Stimulated activated naive CD8-positive, alpha-beta T cell treated with anti-CD3 and anti-CD28 coated beads, Interleukin-15, Interleukin-2, amounts not matched to agents 100 ng/mL and 50 ng/mL, for 24 hours (primary cell): Measurements from ENCODE around the gene SRPK3.
A peak's percentile ranks its signal among the peaks of the same experiment; 100 is the strongest.

Experiments
- H3K27ac Mint-ChIP-seq: one replicate; pipeline ENCODE4 v1.8.0; 2021; ENCODE audit warnings: mild to moderate bottlenecking, mixed read lengths
- H3K27me3 Mint-ChIP-seq: one replicate; pipeline ENCODE4 v1.8.0; 2021; ENCODE audit warnings: mixed read lengths
- H3K36me3 Mint-ChIP-seq: one replicate; pipeline ENCODE4 v1.8.0; 2021; ENCODE audit warnings: low read depth, mixed read lengths
- H3K4me1 Mint-ChIP-seq: one replicate; pipeline ENCODE4 v1.8.0; 2021; ENCODE audit warnings: low read depth, mixed read lengths
- H3K4me3 Mint-ChIP-seq: one replicate; pipeline ENCODE4 v1.8.0; 2021; ENCODE audit warnings: mild to moderate bottlenecking, mixed read lengths
- H3K9me3 Mint-ChIP-seq: one replicate; pipeline ENCODE4 v1.8.0; 2021; ENCODE audit warnings: mixed read lengths

SRPK3 gene

DNA sequence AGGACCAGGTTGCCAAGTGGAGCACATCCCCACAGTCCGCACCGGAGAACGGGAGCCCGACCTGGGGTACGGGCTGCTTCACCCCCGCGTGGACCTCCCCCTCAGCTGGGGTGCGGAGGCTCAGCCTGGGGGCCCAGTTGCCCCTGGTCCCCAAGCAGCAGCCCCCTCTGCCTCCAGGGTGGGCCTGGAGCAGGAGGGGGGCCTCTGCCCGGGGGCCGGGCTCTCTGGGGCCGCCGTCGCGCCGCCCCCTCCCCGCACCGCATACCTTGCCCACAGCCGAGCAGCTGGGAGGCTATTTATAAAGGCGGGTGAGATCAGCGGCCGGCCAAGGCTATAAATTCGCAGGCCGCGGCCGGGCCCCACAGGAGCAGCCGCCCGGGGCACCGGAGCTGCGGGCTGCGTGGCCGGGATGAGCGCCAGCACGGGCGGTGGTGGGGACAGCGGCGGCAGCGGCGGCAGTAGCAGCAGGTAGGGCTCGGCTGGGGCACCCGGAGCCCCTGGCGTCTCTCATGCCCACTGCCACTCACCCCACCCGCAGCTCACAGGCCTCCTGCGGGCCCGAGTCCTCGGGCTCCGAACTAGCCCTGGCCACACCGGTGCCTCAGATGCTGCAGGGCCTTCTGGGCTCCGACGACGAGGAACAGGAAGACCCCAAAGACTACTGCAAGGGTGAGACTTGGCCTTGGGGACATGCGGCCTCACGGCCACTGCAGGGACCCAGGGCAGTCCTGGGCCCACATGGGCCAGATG is at the start of gene SRPK3:
SRPK3 (plus strand) TSS at position 364 of the 750 bp plus-strand sequence; CDS start at position 410, 46 bp downstream.
- no peak within 1 kb of the TSS for H3K4me3 Mint-ChIP-seq
- no peaks in the 10 kb centered on the region for H3K27me3 Mint-ChIP-seq
- H3K36me3 Mint-ChIP-seq, result no peaks in the 10 kb centered on the region
- no peaks in the 10 kb centered on the region for H3K9me3 Mint-ChIP-seq
- no peak within 1 kb of the TSS for H3K27ac Mint-ChIP-seq
- peaks cover 5% of the 10 kb centered on the region for H3K4me1 Mint-ChIP-seq

GRCh38 chrX:153731117-153731844 is 49.6 kb upstream of the SRPK3 start:
- Mint-ChIP-seq H3K27ac (peak overlapping the region; percentile 63), H3K27me3 (no peaks in the 10 kb centered on the region), H3K36me3 (no peaks in the 10 kb centered on the region), H3K4me3 (no peak overlapping the region), H3K9me3 (no peaks in the 10 kb centered on the region), H3K4me1 (peaks cover 40% of the 10 kb centered on the region)

GRCh38 chrX:153731845-153732215 is 49.0 kb upstream of the SRPK3 start:
- H3K4me3 Mint-ChIP-seq, result no peak overlapping the region

GRCh38 chrX:153732401-153732800 is 48.4 kb upstream of the SRPK3 start:
- H3K4me3 Mint-ChIP-seq, result no peak overlapping the region
- H3K36me3 Mint-ChIP-seq, result no peaks in the 10 kb centered on the region
- H3K27ac Mint-ChIP-seq, result peak overlapping the region; percentile 40
- H3K27me3 Mint-ChIP-seq, result no peaks in the 10 kb centered on the region
- no peaks in the 10 kb centered on the region for H3K9me3 Mint-ChIP-seq
- H3K4me1 Mint-ChIP-seq, result peaks cover 32% of the 10 kb centered on the region

More at GRCh38 chrX:153731845-153732215, 49.0 kb upstream of the SRPK3 start:
- no peaks in the 10 kb centered on the region for H3K36me3 Mint-ChIP-seq
- no peaks in the 10 kb centered on the region for H3K9me3 Mint-ChIP-seq
- no peak overlapping the region for H3K27ac Mint-ChIP-seq
- H3K27me3 Mint-ChIP-seq, result no peaks in the 10 kb centered on the region
- peaks cover 38% of the 10 kb centered on the region for H3K4me1 Mint-ChIP-seq

DNA sequence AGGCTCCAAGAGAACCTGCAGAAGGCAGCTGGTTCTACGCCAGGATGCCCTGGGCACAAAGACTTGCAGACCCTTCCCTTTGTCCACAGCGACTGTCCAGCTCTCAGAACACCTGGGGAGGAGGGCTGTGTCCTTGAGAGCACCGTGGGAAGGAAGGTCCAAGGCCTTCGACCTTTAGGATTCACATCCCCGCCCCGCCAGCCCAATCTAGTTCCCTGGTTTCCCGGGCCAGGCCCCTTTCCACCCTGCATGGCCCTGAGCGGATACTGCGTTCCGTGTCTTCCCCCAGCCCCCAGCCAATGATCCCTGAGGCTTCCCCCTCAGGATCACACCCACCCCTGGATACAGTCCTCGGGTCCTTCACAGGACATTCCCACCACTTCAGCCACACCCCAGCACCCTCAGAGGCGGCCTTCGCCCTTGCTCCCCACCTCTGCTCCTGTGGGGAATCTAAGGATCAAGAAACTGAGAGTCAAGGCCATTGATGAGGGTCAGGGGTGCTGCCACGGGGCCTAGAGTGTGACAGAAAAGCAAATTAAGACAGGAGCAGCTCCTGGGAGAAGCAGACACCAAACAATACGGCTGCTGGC is 47.1 kb upstream of the SRPK3 start:
- H3K4me3 Mint-ChIP-seq, result no peak overlapping the region
- peaks cover 27% of the 10 kb centered on the region for H3K4me1 Mint-ChIP-seq
- H3K27me3 Mint-ChIP-seq, result no peaks in the 10 kb centered on the region
- no peaks in the 10 kb centered on the region for H3K36me3 Mint-ChIP-seq
- H3K9me3 Mint-ChIP-seq, result no peaks in the 10 kb centered on the region
- H3K27ac Mint-ChIP-seq, result no peak overlapping the region

DNA sequence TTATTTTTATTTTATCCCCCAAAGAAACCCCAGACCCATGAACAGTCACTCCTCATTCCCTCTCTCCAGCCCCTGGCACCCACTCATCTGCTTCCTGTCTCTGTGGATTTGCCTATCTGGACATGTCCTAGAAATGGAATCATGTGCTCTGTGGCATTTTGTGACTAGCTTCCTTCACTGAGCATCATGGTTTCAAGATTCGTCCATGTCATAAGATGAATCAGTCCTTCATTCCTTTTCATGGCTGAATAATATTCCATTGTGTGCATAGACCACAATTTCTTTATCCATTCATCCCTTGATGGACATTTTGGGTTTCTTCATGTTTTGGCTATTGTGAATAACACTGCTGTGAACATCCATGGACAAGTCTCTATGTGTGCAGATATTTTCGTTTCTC is 46.0 kb upstream of the SRPK3 start:
- no peaks in the 10 kb centered on the region for H3K9me3 Mint-ChIP-seq
- no peak overlapping the region for H3K27ac Mint-ChIP-seq
- H3K4me3 Mint-ChIP-seq, result no peak overlapping the region
- no peaks in the 10 kb centered on the region for H3K27me3 Mint-ChIP-seq
- peaks cover 27% of the 10 kb centered on the region for H3K4me1 Mint-ChIP-seq
- H3K36me3 Mint-ChIP-seq, result no peaks in the 10 kb centered on the region

GRCh38 chrX:153735274-153735673 is 45.6 kb upstream of the SRPK3 start:
- Mint-ChIP-seq H3K4me3 (no peak overlapping the region), H3K4me1 (peaks cover 30% of the 10 kb centered on the region), H3K27me3 (no peaks in the 10 kb centered on the region), H3K27ac (no peak overlapping the region), H3K9me3 (no peaks in the 10 kb centered on the region), H3K36me3 (no peaks in the 10 kb centered on the region)

GRCh38 chrX:153736071-153736820 is 44.6 kb upstream of the SRPK3 start:
- H3K27me3 Mint-ChIP-seq, result no peaks in the 10 kb centered on the region
- no peak overlapping the region for H3K4me3 Mint-ChIP-seq
- H3K9me3 Mint-ChIP-seq, result no peaks in the 10 kb centered on the region
- H3K27ac Mint-ChIP-seq, result no peak overlapping the region
- H3K36me3 Mint-ChIP-seq, result no peaks in the 10 kb centered on the region
- peaks cover 28% of the 10 kb centered on the region for H3K4me1 Mint-ChIP-seq

- no peaks in the 10 kb centered on the region for H3K27me3 Mint-ChIP-seq
- no peak overlapping the region for H3K4me3 Mint-ChIP-seq
- no peak overlapping the region for H3K27ac Mint-ChIP-seq
- peaks cover 21% of the 10 kb centered on the region for H3K4me1 Mint-ChIP-seq
- H3K36me3 Mint-ChIP-seq, result no peaks in the 10 kb centered on the region
- no peaks in the 10 kb centered on the region for H3K9me3 Mint-ChIP-seq
These were observed 43.9 kb upstream of the SRPK3 start for GRCh38 chrX:153736871-153737441.

- Mint-ChIP-seq H3K27me3 (no peaks in the 10 kb centered on the region), H3K27ac (no peak overlapping the region), H3K4me3 (no peak overlapping the region), H3K4me1 (peaks cover 18% of the 10 kb centered on the region), H3K36me3 (no peaks in the 10 kb centered on the region), H3K9me3 (no peaks in the 10 kb centered on the region)
These were observed 42.7 kb upstream of the SRPK3 start for GRCh38 chrX:153738056-153738605.

GRCh38 chrX:153739754-153740486 is 40.9 kb upstream of the SRPK3 start:
- Mint-ChIP-seq H3K4me1 (peaks cover 21% of the 10 kb centered on the region), H3K27ac (no peak overlapping the region), H3K4me3 (no peak overlapping the region), H3K27me3 (no peaks in the 10 kb centered on the region), H3K36me3 (no peaks in the 10 kb centered on the region), H3K9me3 (no peaks in the 10 kb centered on the region)

DNA sequence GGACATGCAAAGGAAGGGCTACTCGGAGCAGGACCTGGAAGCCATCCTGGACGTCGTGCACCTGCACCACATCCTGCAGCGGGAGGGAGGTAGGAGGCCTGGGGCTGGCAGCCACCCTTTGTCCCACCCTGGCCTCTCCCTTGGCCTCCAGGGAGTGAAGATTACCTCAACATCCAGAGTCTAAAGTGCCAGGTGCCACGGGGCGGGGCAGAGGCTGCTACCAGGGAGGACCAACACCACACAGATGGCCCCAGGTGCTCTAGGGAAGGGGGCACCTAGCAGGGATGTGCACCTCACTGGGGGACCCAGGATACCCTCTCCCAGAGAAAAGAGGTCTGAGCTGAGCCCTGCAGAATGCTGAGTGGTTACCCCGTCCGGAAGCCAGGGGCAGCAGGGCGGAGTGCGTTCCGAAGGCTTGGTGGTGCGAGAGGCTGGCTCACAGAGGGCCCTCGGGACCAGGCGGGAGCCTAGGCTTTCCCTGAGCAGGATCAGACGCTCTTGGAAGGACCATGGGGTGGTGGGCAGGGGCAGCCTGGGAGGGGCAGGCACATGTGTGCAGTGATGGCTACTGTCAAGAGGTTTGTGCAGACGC is 40.1 kb upstream of the SRPK3 start:
- Mint-ChIP-seq H3K4me1 (peaks cover 13% of the 10 kb centered on the region), H3K4me3 (no peak overlapping the region), H3K36me3 (no peaks in the 10 kb centered on the region), H3K27ac (no peak overlapping the region), H3K27me3 (no peaks in the 10 kb centered on the region), H3K9me3 (no peaks in the 10 kb centered on the region)

- Mint-ChIP-seq H3K4me3 (no peak overlapping the region), H3K36me3 (no peaks in the 10 kb centered on the region), H3K9me3 (no peaks in the 10 kb centered on the region), H3K27ac (no peak overlapping the region), H3K27me3 (peaks cover 5% of the 10 kb centered on the region), H3K4me1 (peaks cover 13% of the 10 kb centered on the region)
These were observed 39.4 kb upstream of the SRPK3 start for GRCh38 chrX:153741446-153741845.
